ENCODE measurements around the gene ARID1B. TPM values are rescaled to one million over a fixed set of nuclear protein-coding genes. Genes with fewer than 3 reads are reported as not detected.
A peak's percentile ranks its signal among the peaks of the same experiment; 100 is the strongest.

The ARID1B gene
- total and polyA plus RNA-seq, 12 donors: 13.3 to 85.6 (median 50.9) TPM

- H3K36me3 ChIP-seq (replicated peaks in 1 of 2): no peaks in the 10 kb centered on the region
- no peaks in the 10 kb centered on the region for H3K27me3 ChIP-seq
- no peak overlapping the region for H3K4me3 ChIP-seq
- no peak overlapping the region for H3K27ac ChIP-seq
- WGBS, 4 donors: 87 to 96% (median 91%) methylated on average over 6 of the region's 6 CpGs
- intact Hi-C loops (cut with DNase I): no loop called here
- no peaks in the 10 kb centered on the region for H3K9me3 ChIP-seq (replicated peaks in 1 of 3)
- TF ChIP-seq, protein P1, sequence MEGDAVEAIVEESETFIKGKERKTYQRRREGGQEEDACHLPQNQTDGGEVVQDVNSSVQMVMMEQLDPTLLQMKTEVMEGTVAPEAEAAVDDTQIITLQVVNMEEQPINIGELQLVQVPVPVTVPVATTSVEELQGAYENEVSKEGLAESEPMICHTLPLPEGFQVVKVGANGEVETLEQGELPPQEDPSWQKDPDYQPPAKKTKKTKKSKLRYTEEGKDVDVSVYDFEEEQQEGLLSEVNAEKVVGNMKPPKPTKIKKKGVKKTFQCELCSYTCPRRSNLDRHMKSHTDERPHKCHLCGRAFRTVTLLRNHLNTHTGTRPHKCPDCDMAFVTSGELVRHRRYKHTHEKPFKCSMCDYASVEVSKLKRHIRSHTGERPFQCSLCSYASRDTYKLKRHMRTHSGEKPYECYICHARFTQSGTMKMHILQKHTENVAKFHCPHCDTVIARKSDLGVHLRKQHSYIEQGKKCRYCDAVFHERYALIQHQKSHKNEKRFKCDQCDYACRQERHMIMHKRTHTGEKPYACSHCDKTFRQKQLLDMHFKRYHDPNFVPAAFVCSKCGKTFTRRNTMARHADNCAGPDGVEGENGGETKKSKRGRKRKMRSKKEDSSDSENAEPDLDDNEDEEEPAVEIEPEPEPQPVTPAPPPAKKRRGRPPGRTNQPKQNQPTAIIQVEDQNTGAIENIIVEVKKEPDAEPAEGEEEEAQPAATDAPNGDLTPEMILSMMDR (IDR thresholded peaks at IDR 0.05): no peak
- no peak for TF ChIP-seq POLR2A (IDR thresholded peaks at IDR 0.05)
- no peak for DNase-seq
- peaks cover 0 to 9% of the 10 kb centered on the region in 2 donors for H3K4me1 ChIP-seq (replicated peaks in 1 of 2)
Measured at GRCh38 chr6:157117431-157118095, 340.4 kb downstream of the ARID1B start.

GRCh38 chr6:157119502-157120027 lies 342.4 kb downstream of the ARID1B start:
- Histone ChIP-seq H3K36me3 (replicated peaks in 1 of 2) (no peaks in the 10 kb centered on the region), H3K9me3 (replicated peaks in 1 of 3) (no peaks in the 10 kb centered on the region), H3K4me3 (no peak overlapping the region), H3K4me1 (replicated peaks in 1 of 2) (peaks cover 0 to 9% of the 10 kb centered on the region in 2 donors), H3K27me3 (no peaks in the 10 kb centered on the region), H3K27ac (no peak overlapping the region)
- TF ChIP-seq, protein P1 (IDR thresholded peaks at IDR 0.05): no peak
- TF ChIP-seq POLR2A (IDR thresholded peaks at IDR 0.05): no peak
- WGBS, 4 donors: 84 to 88% (median 87%) methylated on average over 3 of the region's 3 CpGs
- intact Hi-C loops (cut with DNase I): no loop called here
- DNase-seq: no peak

GRCh38 chr6:157120534-157121232 lies 343.5 kb downstream of the ARID1B start:
- no peaks in the 10 kb centered on the region for H3K36me3 ChIP-seq (replicated peaks in 1 of 2)
- peaks cover 0 to 9% of the 10 kb centered on the region in 2 donors for H3K4me1 ChIP-seq (replicated peaks in 1 of 2)
- H3K9me3 ChIP-seq (replicated peaks in 1 of 3): no peaks in the 10 kb centered on the region
- H3K27me3 ChIP-seq: no peaks in the 10 kb centered on the region
- TF ChIP-seq POLR2A (IDR thresholded peaks at IDR 0.05): no peak
- TF ChIP-seq, protein P1 (IDR thresholded peaks at IDR 0.05): no peak
- no peak overlapping the region for H3K4me3 ChIP-seq
- intact Hi-C loops (cut with DNase I): no loop called here
- no peak overlapping the region for H3K27ac ChIP-seq
- no peak for DNase-seq
- WGBS, 4 donors: 81 to 89% (median 85%) methylated on average over 10 of the region's 10 CpGs

- no peaks in the 10 kb centered on the region for H3K36me3 ChIP-seq (replicated peaks in 1 of 2)
- TF ChIP-seq, protein P1 (IDR thresholded peaks at IDR 0.05): no peak
- no peak for TF ChIP-seq POLR2A (IDR thresholded peaks at IDR 0.05)
- H3K27me3 ChIP-seq: no peaks in the 10 kb centered on the region
- no peak overlapping the region for H3K4me3 ChIP-seq
- H3K9me3 ChIP-seq (replicated peaks in 1 of 3): no peaks in the 10 kb centered on the region
- 87 to 93% (median 90%) methylated on average over 6 of the region's 6 CpGs for WGBS, 4 donors
- peak in 5 of 7 donors; percentile 31 to 69 (median 45) for DNase-seq
- intact Hi-C loops (cut with DNase I): no loop called here
- H3K27ac ChIP-seq: no peak overlapping the region
- peaks cover 0 to 9% of the 10 kb centered on the region in 2 donors for H3K4me1 ChIP-seq (replicated peaks in 1 of 2)
Measured at GRCh38 chr6:157121897-157122296, 344.7 kb downstream of the ARID1B start.

All from adrenal gland (tissue), 12 donors.